ENCODE measurements around the gene TBC1D9B. TPM values are rescaled to one million over a fixed set of nuclear protein-coding genes. Genes with fewer than 3 reads are reported as not detected.
A peak's percentile ranks its signal among the peaks of the same experiment; 100 is the strongest.

The TBC1D9B gene
- total RNA-seq, 4 donors from 2014 or later, result 115 to 210 (median 168) TPM

GRCh38 chr5:179904463-179905160 is 3.1 kb downstream of the TBC1D9B start:
- Histone ChIP-seq H3K36me3 (peaks cover 0 to 51% (median 4%) of the 10 kb centered on the region in 3 donors), H3K4me3 (no peak overlapping the region), H3K27me3 (no peaks in the 10 kb centered on the region), H3K9me3 (no peaks in the 10 kb centered on the region), H3K27ac (no peak overlapping the region), H3K4me1 (peaks cover 0 to 37% (median 14%) of the 10 kb centered on the region in 4 donors)
- 90 to 94% methylated on average over 25 of the region's 25 CpGs for WGBS, 2 donors
- no peak for TF ChIP-seq CTCF (IDR thresholded peaks at IDR 0.05)
- TF ChIP-seq EP300 (IDR thresholded peaks at IDR 0.05), result no peak
- TF ChIP-seq POLR2A (IDR thresholded peaks at IDR 0.05), result no peak
- DNase-seq (ENCODE audit: low spot score in 2 of 2), result no peak

- H3K27ac ChIP-seq, result peak overlapping the region in 1 of 4 donors; percentile 57
- 83 to 85% methylated on average over 7 of the region's 7 CpGs for WGBS, 2 donors
- DNase-seq (ENCODE audit: low spot score in 2 of 2), result no peak
- H3K9me3 ChIP-seq, result no peaks in the 10 kb centered on the region
- H3K4me3 ChIP-seq, result no peak overlapping the region
- H3K27me3 ChIP-seq, result no peaks in the 10 kb centered on the region
- H3K36me3 ChIP-seq, result peaks cover 0 to 69% (median 18%) of the 10 kb centered on the region in 3 donors
- no peak for TF ChIP-seq POLR2A (IDR thresholded peaks at IDR 0.05)
- H3K4me1 ChIP-seq, result peaks cover 0 to 27% (median 9%) of the 10 kb centered on the region in 4 donors
These were observed 4.9 kb downstream of the TBC1D9B start for GRCh38 chr5:179902763-179903158.

- TF ChIP-seq CTCF (IDR thresholded peaks at IDR 0.05) (no peak), EP300 (IDR thresholded peaks at IDR 0.05) (no peak), POLR2A (IDR thresholded peaks at IDR 0.05) (no peak)
- DNase-seq (ENCODE audit: low spot score in 2 of 2), result no peak
- peak overlapping the region in 1 of 4 donors; percentile 57 for H3K27ac ChIP-seq
- no peak overlapping the region for H3K4me3 ChIP-seq
- H3K27me3 ChIP-seq, result no peaks in the 10 kb centered on the region
- H3K9me3 ChIP-seq, result no peaks in the 10 kb centered on the region
- H3K36me3 ChIP-seq, result peaks cover 0 to 76% (median 22%) of the 10 kb centered on the region in 3 donors
- peaks cover 0 to 27% (median 9%) of the 10 kb centered on the region in 4 donors for H3K4me1 ChIP-seq
- WGBS, 2 donors, result 76 to 81% methylated on average over 12 to 15 of the region's 15 CpGs
These were observed 5.6 kb downstream of the TBC1D9B start for GRCh38 chr5:179901915-179902762.

- H3K27ac ChIP-seq, result no peak overlapping the region
- H3K27me3 ChIP-seq, result no peaks in the 10 kb centered on the region
- 87 to 89% methylated on average over 6 of the region's 6 CpGs for WGBS, 2 donors
- H3K36me3 ChIP-seq, result peaks cover 0 to 82% (median 22%) of the 10 kb centered on the region in 3 donors
- DNase-seq (ENCODE audit: low spot score in 2 of 2), result no peak
- peaks cover 0 to 20% (median 3%) of the 10 kb centered on the region in 4 donors for H3K4me1 ChIP-seq
- no peak overlapping the region for H3K4me3 ChIP-seq
- no peaks in the 10 kb centered on the region for H3K9me3 ChIP-seq
- TF ChIP-seq POLR2A (IDR thresholded peaks at IDR 0.05) (no peak), CTCF (IDR thresholded peaks at IDR 0.05) (no peak), EP300 (IDR thresholded peaks at IDR 0.05) (no peak)
These were observed 6.2 kb downstream of the TBC1D9B start for GRCh38 chr5:179901462-179901861.

GRCh38 chr5:179900711-179901110 is 7.0 kb downstream of the TBC1D9B start:
- no peak for TF ChIP-seq CTCF (IDR thresholded peaks at IDR 0.05)
- no peak for TF ChIP-seq POLR2A (IDR thresholded peaks at IDR 0.05)
- no peak for TF ChIP-seq EP300 (IDR thresholded peaks at IDR 0.05)
- peaks cover 0 to 13% (median 0%) of the 10 kb centered on the region in 4 donors for H3K4me1 ChIP-seq
- H3K27ac ChIP-seq, result peak overlapping the region in 1 of 4 donors; percentile 29
- no peak overlapping the region for H3K4me3 ChIP-seq
- peaks cover 0 to 90% (median 22%) of the 10 kb centered on the region in 3 donors for H3K36me3 ChIP-seq
- 76 to 89% methylated on average over 13 of the region's 13 CpGs for WGBS, 2 donors
- DNase-seq (ENCODE audit: low spot score in 2 of 2), result no peak
- no peaks in the 10 kb centered on the region for H3K27me3 ChIP-seq
- no peaks in the 10 kb centered on the region for H3K9me3 ChIP-seq
